ENCODE data around the gene TNFRSF12A. TPM values are rescaled to one million over a fixed set of nuclear protein-coding genes. Genes with fewer than 3 reads are reported as not detected.
"Not testable (repeated sequence)": the region's sequence is repeated elsewhere in the genome, so short reads cannot be mapped to it uniquely, and the experiment has no call there.

The TNFRSF12A gene
- polyA plus RNA-seq, 2 of the 4 experiments (the other 2 are of a cell fraction): 111 to 314 TPM

- FAIRE-seq: no peak
- Histone ChIP-seq H3K27ac (no peak overlapping the region), H3K4me2 (no peak overlapping the region), H3K4me1 (peaks cover 10% of the 10 kb centered on the region), H3K4me3 (no peak overlapping the region), H3K9me3 (no peaks in the 10 kb centered on the region)
- no peak for ATAC-seq
- CTCF ChIA-PET: interaction anchor here (0.7 to 12.4 kb wide), 4 partner anchors 18 to 74 kb away, joined by 4 to 186 read pairs (median 6); partner anchors contain the start of genes BICDL2 and ZNF213
- TF ChIP-seq PHF8 (IDR thresholded peaks at IDR 0.05; ENCODE audit: borderline replicate concordance, low read depth) (no peak), JUNB (IDR thresholded peaks at IDR 0.05) (no peak), ZFP36 (IDR thresholded peaks at IDR 0.05; ENCODE audit: borderline replicate concordance, partially characterized antibody) (no peak), BCL3 (IDR thresholded peaks at IDR 0.05) (no peak), HOXB13 (CRISPR knock-in tag; IDR thresholded peaks at IDR 0.05; ENCODE audit: low read depth) (no peak), RARB (CRISPR knock-in tag; IDR thresholded peaks at IDR 0.05) (no peak)
- DNase-seq (ENCODE audit: low read depth in 1 of 2, low spot score in 1 of 2): no peak
- 85% methylated on average over 17 of the region's 17 CpGs for WGBS (ENCODE audit: missing lambda C conversion rate)
- POLR2A ChIA-PET: no interaction called here
These were observed 35.0 kb downstream of the TNFRSF12A start for GRCh38 chr16:3054965-3055733.

GRCh38 chr16:3055734-3056115, 35.6 kb downstream of the TNFRSF12A start:
- H3K9me3 ChIP-seq; H3K4me1 ChIP-seq; H3K27ac ChIP-seq; POLR2A ChIA-PET; H3K4me2 ChIP-seq; H3K4me3 ChIP-seq; DNase-seq (ENCODE audit: low read depth in 1 of 2, low spot score in 1 of 2); FAIRE-seq; ATAC-seq: not testable (repeated sequence)
- 82% methylated on average over 7 of the region's 9 CpGs for WGBS (ENCODE audit: missing lambda C conversion rate)
- CTCF ChIA-PET: interaction anchor here (1.3 to 12.4 kb wide), 4 partner anchors 24 to 74 kb away, joined by 3 to 186 read pairs (median 6); partner anchors contain the start of gene ZNF213

GRCh38 chr16:3056336-3057180, 36.4 kb downstream of the TNFRSF12A start:
- ChIA-PET CTCF (interaction anchor here (1.3 to 12.4 kb wide), 4 partner anchors 25 to 73 kb away, joined by 3 to 186 read pairs (median 6); partner anchors contain the start of gene ZNF213), POLR2A (no interaction called here)
- ATAC-seq (no peak), DNase-seq (ENCODE audit: low read depth in 1 of 2, low spot score in 1 of 2) (no peak), FAIRE-seq (no peak)
- TF ChIP-seq BHLHE40 (IDR thresholded peaks at IDR 0.05; ENCODE audit: low read depth, low read length) (no peak), REST (IDR thresholded peaks at IDR 0.05) (no peak), CBX8 (IDR thresholded peaks at IDR 0.05) (no peak), CBX2 (IDR thresholded peaks at IDR 0.05; ENCODE audit: borderline replicate concordance, low read depth) (no peak), CTCF (IDR thresholded peaks at IDR 0.05) (no peak)
- Histone ChIP-seq H3K27ac (no peak overlapping the region), H3K4me1 (peaks cover 10% of the 10 kb centered on the region), H3K9me3 (no peaks in the 10 kb centered on the region), H3K4me3 (no peak overlapping the region), H3K4me2 (no peak overlapping the region)
- 81% methylated on average over 19 of the region's 19 CpGs for WGBS (ENCODE audit: missing lambda C conversion rate)
